RWPE1 (cell line): Measurements from ENCODE around the gene SLC35F3.
A peak's percentile ranks its signal among the peaks of the same experiment; 100 is the strongest.

Experiments
- CTCF ChIA-PET: fragments of 350-600 bp; sonication (Branson Sonifier 250); formaldehyde crosslinking; extraction: SDS; loops from one replicate; lab custom pipeline; 2021; lab: Yijun Ruan, JAX
- POLR2A ChIA-PET: fragments of 400-600 bp; formaldehyde crosslinking; extraction: SDS; loops from one replicate; lab custom pipeline; 2020; ENCODE audit warnings: antibody characterized with exemption; ENCODE audit not compliant: low non-redundant PET; lab: Yijun Ruan, JAX
- DNase-seq: peaks from one replicate; pipeline ENCODE4 v3.0.0; 2012; ENCODE audit warnings: low spot score
- H3K27ac ChIP-seq: fragments of 450-650 bp; 2 replicates; pipeline ENCODE4 v1.5.1; 2017
- TF ChIP-seq, protein P1 (sequence below): fragments of 450-650 bp; conservative IDR thresholded peaks from 2 replicates; pipeline ENCODE4 v1.5.1; 2017; ENCODE audit warnings: low read depth, mild to moderate bottlenecking

The SLC35F3 gene

GRCh38 chr1:234357831-234358230, 453.4 kb downstream of the SLC35F3 start:
- DNase-seq = no peak
- TF ChIP-seq, protein P1, sequence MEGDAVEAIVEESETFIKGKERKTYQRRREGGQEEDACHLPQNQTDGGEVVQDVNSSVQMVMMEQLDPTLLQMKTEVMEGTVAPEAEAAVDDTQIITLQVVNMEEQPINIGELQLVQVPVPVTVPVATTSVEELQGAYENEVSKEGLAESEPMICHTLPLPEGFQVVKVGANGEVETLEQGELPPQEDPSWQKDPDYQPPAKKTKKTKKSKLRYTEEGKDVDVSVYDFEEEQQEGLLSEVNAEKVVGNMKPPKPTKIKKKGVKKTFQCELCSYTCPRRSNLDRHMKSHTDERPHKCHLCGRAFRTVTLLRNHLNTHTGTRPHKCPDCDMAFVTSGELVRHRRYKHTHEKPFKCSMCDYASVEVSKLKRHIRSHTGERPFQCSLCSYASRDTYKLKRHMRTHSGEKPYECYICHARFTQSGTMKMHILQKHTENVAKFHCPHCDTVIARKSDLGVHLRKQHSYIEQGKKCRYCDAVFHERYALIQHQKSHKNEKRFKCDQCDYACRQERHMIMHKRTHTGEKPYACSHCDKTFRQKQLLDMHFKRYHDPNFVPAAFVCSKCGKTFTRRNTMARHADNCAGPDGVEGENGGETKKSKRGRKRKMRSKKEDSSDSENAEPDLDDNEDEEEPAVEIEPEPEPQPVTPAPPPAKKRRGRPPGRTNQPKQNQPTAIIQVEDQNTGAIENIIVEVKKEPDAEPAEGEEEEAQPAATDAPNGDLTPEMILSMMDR = no peak
- H3K27ac ChIP-seq = no peak overlapping the region
- POLR2A ChIA-PET = no interaction called here
- CTCF ChIA-PET = interaction anchor here (0.6 kb wide), 1 partner anchor 15 kb away, joined by 3 read pairs; the partner anchor contains the start of gene COA6

DNA sequence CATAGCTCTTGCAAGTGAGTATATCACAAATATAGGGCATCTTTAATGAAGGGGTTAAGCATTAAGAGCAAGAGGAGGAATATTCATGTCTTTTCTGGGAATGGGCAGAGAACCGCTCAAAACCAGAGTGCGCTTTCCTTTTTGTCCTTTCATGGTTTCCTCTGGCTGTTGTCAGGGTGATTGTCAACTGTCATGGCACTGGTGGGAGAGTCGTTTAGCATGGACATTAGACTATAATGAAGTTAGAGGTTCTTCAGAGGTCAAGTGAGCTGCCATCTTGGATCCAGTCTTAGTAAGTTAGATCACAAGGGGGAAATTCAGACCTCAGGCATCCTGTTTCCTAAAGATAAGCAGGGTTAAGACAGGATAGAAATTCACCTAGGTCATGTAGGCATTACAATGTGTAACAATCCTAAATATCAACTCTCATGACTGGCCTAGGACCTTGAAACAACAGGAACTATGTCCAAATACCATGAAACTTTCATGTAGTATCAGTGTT, 456.7 kb downstream of the SLC35F3 start:
- CTCF ChIA-PET = interaction anchor here (0.5 to 0.6 kb wide), 2 partner anchors 17 to 246 kb away, joined by 3 read pairs; no protein-coding TSS in a partner anchor
- POLR2A ChIA-PET = no interaction called here
- TF ChIP-seq, protein P1 = no peak
- DNase-seq = no peak
- no peak overlapping the region for H3K27ac ChIP-seq

GRCh38 chr1:234362558-234362957, 458.1 kb downstream of the SLC35F3 start:
- TF ChIP-seq, protein P1 = no peak
- H3K27ac ChIP-seq = no peak overlapping the region
- ChIA-PET POLR2A (no interaction called here), CTCF (no interaction called here)
- DNase-seq = no peak

GRCh38 chr1:234368320-234369032, 464.0 kb downstream of the SLC35F3 start:
- H3K27ac ChIP-seq = no peak overlapping the region
- POLR2A ChIA-PET = no interaction called here
- CTCF ChIA-PET = no interaction called here
- TF ChIP-seq, protein P1 = no peak
- DNase-seq = no peak

DNA sequence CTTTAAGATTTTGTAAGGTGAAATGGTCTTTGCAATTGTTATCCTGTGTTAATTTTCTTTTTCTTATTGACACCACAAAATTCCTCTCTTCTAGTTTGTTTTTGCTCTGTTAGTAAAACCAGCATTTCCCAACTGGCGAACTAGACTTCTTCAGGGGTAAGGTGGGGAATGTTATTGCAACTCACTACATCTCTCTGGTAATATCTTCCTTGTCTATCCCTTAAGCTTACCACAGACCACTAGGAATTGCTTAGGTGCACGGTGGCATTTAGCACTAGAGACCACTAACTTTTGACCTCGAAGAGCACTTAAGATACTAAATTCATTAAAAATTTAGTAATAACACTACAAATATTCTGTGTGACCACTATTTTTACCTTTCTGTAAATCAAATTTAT, 464.6 kb downstream of the SLC35F3 start:
- no peak overlapping the region for H3K27ac ChIP-seq
- DNase-seq = no peak
- TF ChIP-seq, protein P1 = no peak
- POLR2A ChIA-PET = no interaction called here
- CTCF ChIA-PET = no interaction called here

GRCh38 chr1:234369784-234370183, 465.3 kb downstream of the SLC35F3 start:
- TF ChIP-seq, protein P1 = no peak
- no peak overlapping the region for H3K27ac ChIP-seq
- ChIA-PET CTCF (interaction anchor here (0.7 kb wide), 1 partner anchor 521 kb away, joined by 3 read pairs; no protein-coding TSS in a partner anchor), POLR2A (no interaction called here)
- peak; percentile 20 for DNase-seq
